H1 (cell line): ENCODE measurements around the gene RPL19. TPM values are rescaled to one million over a fixed set of nuclear protein-coding genes. Genes with fewer than 3 reads are reported as not detected.

ENCODE experiments used
- CTCF ChIA-PET: fragments of 300-600 bp; sonication (Branson Sonifier 250); formaldehyde crosslinking; loops from one replicate; lab custom pipeline; 2021; ENCODE audit not compliant: partially characterized antibody; lab: Charles Lee
- POLR2A ChIA-PET: fragments of 300-600 bp; sonication (Branson Sonifier 250); formaldehyde crosslinking; loops from one replicate; lab custom pipeline; 2021; ENCODE audit warnings: inconsistent platforms; ENCODE audit not compliant: partially characterized antibody; lab: Charles Lee
- DNase-seq, 2 experiments: peaks; one replicate each; pipeline versions ENCODE4 v3.0.0 to v3.0.0-alpha.2; 2010 to 2022; ENCODE audit warnings: low spot score in 2 of 2, low read depth in 1 of 2, mixed read lengths in 1 of 2
- FAIRE-seq: peaks from 2 replicates; lab custom pipeline; 2011; peaks lifted over from hg19 to GRCh38; lab: Jason Lieb, UNC
- H2AFZ ChIP-seq: 2 replicates; pipeline ENCODE4 v1.8.1; 2012; ENCODE audit warnings: low read length, inconsistent platforms
- H2AK5ac ChIP-seq: 2 replicates; pipeline ENCODE4 v1.6.1; 2013; ENCODE audit warnings: low read depth, low read length
- H2BK120ac ChIP-seq: replicated peaks from 2 replicates; pipeline ENCODE3; 2013; ENCODE audit warnings: low read depth, low read length, inconsistent platforms
- H2BK12ac ChIP-seq: 2 replicates; pipeline ENCODE4 v1.6.1; 2013; ENCODE audit warnings: low read depth, low read length
- H2BK15ac ChIP-seq: 2 replicates; pipeline ENCODE4 v1.6.1; 2013; ENCODE audit warnings: low read length
- H2BK20ac ChIP-seq: 2 replicates; pipeline ENCODE4 v1.6.1; 2013; ENCODE audit warnings: low read length
- H2BK5ac ChIP-seq: 2 replicates; pipeline ENCODE4 v1.6.1; 2013; ENCODE audit warnings: low read depth, low read length
- H3K14ac ChIP-seq: 2 replicates; pipeline ENCODE4 v1.6.1; 2013; ENCODE audit warnings: inconsistent platforms; ENCODE audit not compliant: insufficient read length
- H3K18ac ChIP-seq: 2 replicates; pipeline ENCODE4 v1.6.1; 2013; ENCODE audit warnings: low read length; ENCODE audit errors: extremely low read depth
- H3K23ac ChIP-seq: 2 replicates; pipeline ENCODE4 v1.6.1; 2013; ENCODE audit warnings: inconsistent platforms; ENCODE audit not compliant: insufficient read length
- H3K23me2 ChIP-seq: 2 replicates; pipeline ENCODE4 v1.6.1; 2013; ENCODE audit warnings: low read depth, low read length
- H3K27ac ChIP-seq: 2 replicates; pipeline ENCODE4 v1.6.1; 2011; ENCODE audit warnings: low read depth, low read length, inconsistent platforms
- H3K27me3 ChIP-seq, 4 experiments: replicated peaks in 1 of 4; 1 replicate in 1 of 4; 2 replicates in 3 of 4; pipeline versions ENCODE4 v1.6.1 to v1.8.1; 2011 to 2013; ENCODE audit warnings: low read length in 3 of 4, mild to moderate bottlenecking in 3 of 4, inconsistent platforms in 2 of 4, mixed read lengths in 2 of 4, moderate library complexity in 1 of 4; ENCODE audit not compliant: control insufficient read depth in 3 of 4, insufficient read depth in 3 of 4; ENCODE audit errors: extremely low read depth in 1 of 4
- H3K36me3 ChIP-seq, 4 experiments: 2 replicates each; pipeline versions ENCODE4 v1.6.1 to v1.8.1; 2011 to 2013; ENCODE audit warnings: mild to moderate bottlenecking in 4 of 4, low read length in 3 of 4, moderate library complexity in 2 of 4, control low read depth in 1 of 4, inconsistent platforms in 1 of 4; ENCODE audit not compliant: insufficient read depth in 4 of 4, control insufficient read depth in 2 of 4
- H3K4ac ChIP-seq: replicated peaks from 2 replicates; pipeline ENCODE3; 2013; ENCODE audit warnings: low read length, low read depth, mixed read lengths, inconsistent platforms; ENCODE audit not compliant: insufficient read length
- H3K4me1 ChIP-seq, 4 experiments: replicated peaks in 1 of 4; 1 replicate in 1 of 4; 2 replicates in 3 of 4; pipeline versions ENCODE4 v1.6.1 to v1.8.1; 2011 to 2013; ENCODE audit warnings: low read length in 3 of 4, inconsistent platforms in 2 of 4, mixed read lengths in 1 of 4; ENCODE audit not compliant: insufficient read depth in 4 of 4, control insufficient read depth in 3 of 4
- H3K4me2 ChIP-seq, 2 experiments: 2 replicates each; pipeline versions ENCODE4 v1.6.1 to v1.8.1; 2011 to 2013; ENCODE audit warnings: low read depth in 2 of 2, low read length in 2 of 2, control low read depth in 1 of 2, inconsistent platforms in 1 of 2, mild to moderate bottlenecking in 1 of 2; ENCODE audit not compliant: insufficient read depth in 1 of 2
- H3K4me3 ChIP-seq, 4 experiments: fragments of 200-600, 300-600 bp in 1 of 4; sonication (generic), shearing (Covaris generic), sonication (Bioruptor Twin) in 1 of 4; 2 replicates each; pipeline versions ENCODE4 v1.5.1 to v1.8.1; 2011 to 2016; ENCODE audit warnings: low read length in 4 of 4, low read depth in 3 of 4, control low read depth in 2 of 4, inconsistent platforms in 2 of 4, mild to moderate bottlenecking in 2 of 4, mixed read lengths in 1 of 4, moderate library complexity in 1 of 4; ENCODE audit not compliant: insufficient read depth in 2 of 4; ENCODE audit errors: extremely low read depth in 1 of 4
- H3K56ac ChIP-seq: replicated peaks from 2 replicates; pipeline ENCODE3; 2013; ENCODE audit warnings: low read depth, mild to moderate bottlenecking, mixed read lengths, low read length, inconsistent platforms; ENCODE audit not compliant: insufficient read length
- H3K79me1 ChIP-seq: 2 replicates; pipeline ENCODE4 v1.6.1; 2013; ENCODE audit warnings: low read depth, low read length, control low read depth
- H3K79me2 ChIP-seq, 2 experiments: 2 replicates each; pipeline versions ENCODE4 v1.6.1 to v1.8.1; 2012 to 2013; ENCODE audit warnings: low read length in 2 of 2, mild to moderate bottlenecking in 2 of 2, inconsistent platforms in 1 of 2; ENCODE audit not compliant: insufficient read depth in 2 of 2, control insufficient read depth in 1 of 2
- H3K9ac ChIP-seq, 4 experiments: replicated peaks in 1 of 4; 1 replicate in 1 of 4; 2 replicates in 3 of 4; pipeline versions ENCODE4 v1.6.1 to v1.8.1; 2011 to 2013; ENCODE audit warnings: low read depth in 3 of 4, low read length in 3 of 4, control low read depth in 2 of 4, mild to moderate bottlenecking in 2 of 4, moderate library complexity in 2 of 4, inconsistent platforms in 1 of 4; ENCODE audit errors: extremely low read depth in 1 of 4
- H3K9me3 ChIP-seq, 2 experiments: 2 replicates each; pipeline versions ENCODE4 v1.6.1 to v1.8.1; 2012 to 2013; ENCODE audit warnings: mild to moderate bottlenecking in 2 of 2, moderate library complexity in 2 of 2, control low read depth in 1 of 2, inconsistent platforms in 1 of 2, low read depth in 1 of 2, low read length in 1 of 2, mixed read lengths in 1 of 2; ENCODE audit not compliant: insufficient read depth in 2 of 2
- H4K20me1 ChIP-seq, 2 experiments: replicated peaks in 1 of 2; 2 replicates each; pipeline versions ENCODE3 to v1.8.1; 2011 to 2013; ENCODE audit warnings: inconsistent platforms in 2 of 2, low read length in 2 of 2, mild to moderate bottlenecking in 1 of 2; ENCODE audit not compliant: insufficient read depth in 2 of 2, control insufficient read depth in 1 of 2
- H4K5ac ChIP-seq: 2 replicates; pipeline ENCODE4 v1.6.1; 2013; ENCODE audit warnings: low read length, low read depth, mixed read lengths, inconsistent platforms; ENCODE audit not compliant: insufficient read length
- H4K8ac ChIP-seq: 2 replicates; pipeline ENCODE4 v1.8.0; 2013; ENCODE audit warnings: mild to moderate bottlenecking, moderate library complexity, low read length, inconsistent platforms; ENCODE audit not compliant: insufficient read depth; ENCODE audit errors: extremely low read depth
- H4K91ac ChIP-seq: replicated peaks from 2 replicates; pipeline ENCODE3; 2013; ENCODE audit warnings: low read length, mixed read lengths, inconsistent platforms; ENCODE audit not compliant: insufficient read length
- CREB1 ChIP-seq: IDR thresholded peaks from 2 replicates; pipeline ENCODE4 v1.6.1; 2012; ENCODE audit warnings: inconsistent platforms
- MAX ChIP-seq: IDR thresholded peaks from 2 replicates; pipeline ENCODE4 v1.6.1; 2012; ENCODE audit warnings: inconsistent platforms
- NANOG ChIP-seq: IDR thresholded peaks from 2 replicates; pipeline ENCODE4 v1.6.1; 2011; ENCODE audit warnings: low read length, low read depth, mild to moderate bottlenecking, inconsistent platforms; ENCODE audit not compliant: insufficient read depth, poor library complexity, severe bottlenecking
- RAD21 ChIP-seq, 2 experiments: IDR thresholded peaks in 1 of 2; conservative IDR thresholded peaks in 1 of 2; 2 replicates each; pipeline ENCODE4 v1.6.1; 2011; ENCODE audit warnings: low read depth in 2 of 2, low read length in 2 of 2, improper control_type of control experiment in 1 of 2, inconsistent platforms in 1 of 2, mild to moderate bottlenecking in 1 of 2, moderate library complexity in 1 of 2
- RNF2 ChIP-seq: fragments of 200-900, 300-1000 bp; sonication (generic); IDR thresholded peaks from 2 replicates; pipeline ENCODE4 v1.7.1; 2016; ENCODE audit warnings: borderline replicate concordance, low read depth, mild to moderate bottlenecking, antibody characterized with exemption, low read length; ENCODE audit not compliant: poor library complexity, severe bottlenecking; ENCODE audit errors: missing control alignments
- SP4 ChIP-seq: IDR thresholded peaks from 2 replicates; pipeline ENCODE4 v1.6.1; 2012; ENCODE audit warnings: low read length, inconsistent platforms
- SRF ChIP-seq: IDR thresholded peaks from 2 replicates; pipeline ENCODE4 v1.6.1; 2011; ENCODE audit warnings: mild to moderate bottlenecking, low read depth, low read length, moderate library complexity
- TAF7 ChIP-seq: optimal IDR thresholded peaks from 2 replicates; pipeline ENCODE3; 2011; ENCODE audit warnings: low read depth, mild to moderate bottlenecking, inconsistent platforms, low read length, moderate library complexity, borderline replicate concordance
- WGBS, 2 experiments: shearing (Covaris generic) in 1 of 2; methylation state at CpG; one replicate each; pipeline versions ENCODE4 v1.1.6 to v1.1.7; 2013 to 2015; ENCODE audit warnings: low lambda C conversion rate in 2 of 2, mixed read lengths in 2 of 2, inconsistent platforms in 1 of 2, low coverage in 1 of 2, missing lambda C conversion rate in 1 of 2; ENCODE audit not compliant: insufficient replicate concordance in 2 of 2, insufficient coverage in 1 of 2, insufficient read length in 1 of 2; ENCODE audit errors: extremely low coverage in 1 of 2, missing lambda C conversion rate in 1 of 2; 5-methylcytosine and 5-hydroxymethylcytosine counted together
- polyA plus RNA-seq, 7 experiments: library from polyadenylated mRNA; depleted of rRNA in 3 of 7; stranded (reverse) in 5 of 7; unstranded in 2 of 7; fragments of >200 nt in 5 of 7; fragments of 200-250 nt in 2 of 7; gene quantifications; 1 replicate in 5 of 7; 2 replicates in 1 of 7; 4 replicates in 1 of 7; pipeline versions ENCODE4 v1.2.1 to v1.2.3, GENCODE V29; 2011 to 2013; ENCODE audit warnings: missing spikeins in 2 of 7, mixed read lengths in 2 of 7
- total RNA-seq: library from RNA; stranded (reverse); fragmentation: NEBNext Ultra II Directional; extraction: Animal tissue kit (Norgen Biotek cat#: 25700); gene quantifications from 2 replicates; pipeline ENCODE4 v1.2.1, GENCODE V29; 2021

RPL19 gene
- total and polyA plus RNA-seq, 2 of the 8 experiments (the other 6 are each of a cell fraction or from before 2014, with no cell fraction given) = 2,108 to 2,182 TPM

- CTCF ChIA-PET = interaction anchor here (0.7 to 3.8 kb wide), 28 partner anchors 8 to 559 kb away, joined by 3 to 24 read pairs (median 6); no protein-coding TSS in a partner anchor
- Histone ChIP-seq H3K4ac (no peak overlapping the region), H4K5ac (no peak overlapping the region), H3K18ac (0 out of 2 replicates have a peak overlapping the region, but pooled peaks have one; percentile 21), H3K14ac (no peak overlapping the region), H3K27me3 (no peaks in the 10 kb centered on the region), H2AK5ac (no peak overlapping the region), H3K79me2 (peaks cover 0 to 34% of the 10 kb centered on the region in 2 experiments; a peak in 1 of 4 replicates), H3K27ac (0 out of 2 replicates have a peak overlapping the region, but pooled peaks have one; percentile 32), H3K9ac (no peak overlapping the region), H3K36me3 (peaks cover 5 to 30% (median 18%) of the 10 kb centered on the region in 4 experiments; a peak in 7 of 8 replicates), H3K9me3 (no peaks in the 10 kb centered on the region), H3K4me1 (peaks cover 4 to 27% (median 22%) of the 10 kb centered on the region in 4 experiments), H2BK12ac (no peak overlapping the region), H3K23me2 (peaks cover 6% of the 10 kb centered on the region; the same call in 1 of the 2 replicates), H2BK15ac (peak overlapping the region; percentile 6; the same call in 1 of the 2 replicates), H3K23ac (no peak overlapping the region), H4K20me1 (peaks cover 2 to 27% of the 10 kb centered on the region in 2 experiments), H3K56ac (no peak overlapping the region), H3K4me2 (peak overlapping the region; percentile 80 to 82), H3K79me1 (peaks cover 19% of the 10 kb centered on the region), H4K8ac (no peak overlapping the region), H2AFZ (no peak overlapping the region), H2BK120ac (no peak overlapping the region), H4K91ac (no peak overlapping the region), H2BK20ac (peak overlapping the region; percentile 29; the same call in 1 of the 2 replicates), H3K4me3 (peak overlapping the region in 2 of 4 experiments; percentile 8 to 89; a peak in 4 of 8 replicates), H2BK5ac (peak overlapping the region; percentile 37)
- no peak for FAIRE-seq
- 68% methylated on average over 19 of the region's 20 CpGs; no CpG with 5 or more reads in 1 of the 2 experiments for WGBS, 2 experiments
- peak in 1 of 2 experiments; percentile 65 for DNase-seq
- POLR2A ChIA-PET = interaction anchor here (1.1 to 5.9 kb wide), 5 partner anchors 11 to 267 kb away, joined by 4 to 51 read pairs (median 5); partner anchors contain the start of gene CDK12
- 0 out of 2 replicates have a peak, but pooled peaks have one; percentile 53 for TF ChIP-seq CREB1
- peak; percentile 52; the same call in 1 of the 2 replicates for TF ChIP-seq MAX
- no peak for TF ChIP-seq NANOG
- TF ChIP-seq SRF = no peak
- TF ChIP-seq SP4 = no peak
- TF ChIP-seq TAF7 = no peak
- peak in 1 of 2 experiments; percentile 36; a peak in 1 of 4 replicates for TF ChIP-seq RAD21 (IDR thresholded peaks at IDR 0.05 in 1 of 2, conservative IDR thresholded peaks at IDR 0.05 in 1 of 2; ENCODE audit: low read depth in 2 of 2, low read length in 2 of 2)
- no peak for TF ChIP-seq RNF2
Measured at GRCh38 chr17:39194089-39194984, 5.7 kb upstream of the RPL19 start.
